Head of caudate nucleus (tissue), 42 donors: Measurements from ENCODE around the gene AGAP1.

Source experiments
- DNase-seq, 42 donors: peaks; one replicate each; pipeline versions ENCODE4 v3.0.0 to v3.0.0-alpha.2; 2020 to 2021; ENCODE audit warnings: mixed read lengths in 7 of 42
- intact Hi-C: fragments of 100-400 bp; cut with DNase I; formaldehyde crosslinking; loops from one replicate; pipeline ENCODE4 v1.15.0; 2022

The AGAP1 gene

GRCh38 chr2:235483313-235483712 lies 10.5 kb upstream of the AGAP1 start:
- intact Hi-C loops = no loop called here
- DNase-seq = no peak

- intact Hi-C loops = no loop called here
Measured at GRCh38 chr2:235485362-235485761, 8.5 kb upstream of the AGAP1 start.

GRCh38 chr2:235486729-235487128 lies 7.1 kb upstream of the AGAP1 start:
- no peak for DNase-seq
- intact Hi-C loops = no loop called here

More at GRCh38 chr2:235485362-235485761, 8.5 kb upstream of the AGAP1 start:
- no peak for DNase-seq

- no peak for DNase-seq
- intact Hi-C loops = no loop called here
Measured at GRCh38 chr2:235489897-235490296, 3.9 kb upstream of the AGAP1 start.

GRCh38 chr2:235492850-235493344 lies 946 bp upstream of the AGAP1 start:
- peak in 10 of 42 donors; percentile 22 to 58 (median 32) for DNase-seq
- intact Hi-C loops = no loop called here

- DNase-seq = peak in 4 of 42 donors; percentile 29 to 54 (median 40)
- intact Hi-C loops = no loop called here
Measured at GRCh38 chr2:235493402-235493774, 455 bp upstream of the AGAP1 start.

GRCh38 chr2:235494716-235495372 lies 1.0 kb downstream of the AGAP1 start:
- intact Hi-C loops = no loop called here
- DNase-seq = peak in 39 of 42 donors; percentile 26 to 79 (median 55)

- peak in 13 of 42 donors; percentile 14 to 53 (median 23) for DNase-seq
- intact Hi-C loops = no loop called here
Measured at GRCh38 chr2:235495373-235496238, 1.8 kb downstream of the AGAP1 start.

- intact Hi-C loops = no loop called here
- peak in 19 of 42 donors; percentile 15 to 61 (median 34) for DNase-seq
Measured at GRCh38 chr2:235496239-235496621, 2.4 kb downstream of the AGAP1 start.

GRCh38 chr2:235497096-235497495 lies 3.3 kb downstream of the AGAP1 start:
- intact Hi-C loops = no loop called here
- DNase-seq = peak in 37 of 42 donors; percentile 29 to 84 (median 60)

GRCh38 chr2:235498541-235498940 lies 4.7 kb downstream of the AGAP1 start:
- peak in 21 of 42 donors; percentile 15 to 63 (median 40) for DNase-seq
- intact Hi-C loops = no loop called here

GRCh38 chr2:235498946-235499812 lies 5.3 kb downstream of the AGAP1 start:
- intact Hi-C loops = no loop called here
- no peak for DNase-seq

- no peak for DNase-seq
- intact Hi-C loops = loop anchor here (5.0 kb wide), 1 partner anchor 92 kb away; no protein-coding TSS in a partner anchor
Measured at GRCh38 chr2:235500110-235500760, 6.4 kb downstream of the AGAP1 start.

GRCh38 chr2:235500761-235501672 lies 7.2 kb downstream of the AGAP1 start:
- intact Hi-C loops = loop anchor here (5.0 kb wide), 1 partner anchor 91 kb away; no protein-coding TSS in a partner anchor
- peak in 12 of 42 donors; percentile 30 to 74 (median 41) for DNase-seq

GRCh38 chr2:235501673-235502031 lies 7.8 kb downstream of the AGAP1 start:
- intact Hi-C loops = loop anchor here (5.0 kb wide), 1 partner anchor 91 kb away; no protein-coding TSS in a partner anchor
- DNase-seq = no peak

GRCh38 chr2:235502336-235502735 lies 8.5 kb downstream of the AGAP1 start:
- intact Hi-C loops = loop anchor here (5.0 kb wide), 1 partner anchor 90 kb away; no protein-coding TSS in a partner anchor
- no peak for DNase-seq

- peak in 38 of 42 donors; percentile 25 to 84 (median 56) for DNase-seq
- intact Hi-C loops = loop anchor here (5.0 kb wide), 1 partner anchor 88 kb away; no protein-coding TSS in a partner anchor
Measured at GRCh38 chr2:235504441-235505180, 10.8 kb downstream of the AGAP1 start.
